WI38 (cell line): ENCODE data around the gene KIAA1755.

Experiments used
- H3K4me3 ChIP-seq: 2 replicates; pipeline ENCODE4 v1.5.1; 2011; ENCODE audit warnings: low read depth, mild to moderate bottlenecking, control low read depth, low read length
- TF ChIP-seq, protein P1 (sequence below): IDR thresholded peaks from 2 replicates; pipeline ENCODE4 v1.5.1; 2012; ENCODE audit warnings: low read depth, mild to moderate bottlenecking, control low read depth, low read length

Gene KIAA1755

DNA sequence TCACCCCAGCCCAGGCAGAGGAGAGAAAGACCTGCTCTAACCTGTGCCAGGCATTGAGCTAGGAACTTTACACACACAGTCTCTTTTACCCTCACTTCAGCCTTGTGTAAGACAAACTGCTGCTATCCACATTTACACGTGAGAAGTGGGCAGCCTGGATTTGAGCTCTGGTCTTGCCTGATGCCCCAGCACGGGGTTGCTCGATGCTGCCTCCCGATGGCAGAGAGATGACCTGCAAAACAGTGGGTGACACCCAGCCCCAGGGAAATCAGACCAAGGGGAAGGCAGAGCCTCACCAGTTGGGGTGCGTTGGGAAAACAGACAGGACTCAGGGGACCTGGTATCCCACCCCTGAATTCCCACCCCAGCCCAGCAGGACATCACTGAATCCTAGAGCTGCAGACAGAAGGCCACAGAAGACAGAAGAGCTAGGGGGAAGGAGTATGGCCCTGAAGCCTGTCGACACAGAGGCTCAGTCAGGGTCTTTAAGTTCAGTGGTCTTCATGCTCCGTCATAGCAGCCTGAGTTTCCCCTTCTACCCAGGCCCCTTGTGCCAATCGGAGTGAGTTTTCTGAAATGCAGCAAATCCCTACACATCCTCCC, 44.4 kb upstream of the KIAA1755 start:
- H3K4me3 ChIP-seq, result no peak overlapping the region
- TF ChIP-seq, protein P1, sequence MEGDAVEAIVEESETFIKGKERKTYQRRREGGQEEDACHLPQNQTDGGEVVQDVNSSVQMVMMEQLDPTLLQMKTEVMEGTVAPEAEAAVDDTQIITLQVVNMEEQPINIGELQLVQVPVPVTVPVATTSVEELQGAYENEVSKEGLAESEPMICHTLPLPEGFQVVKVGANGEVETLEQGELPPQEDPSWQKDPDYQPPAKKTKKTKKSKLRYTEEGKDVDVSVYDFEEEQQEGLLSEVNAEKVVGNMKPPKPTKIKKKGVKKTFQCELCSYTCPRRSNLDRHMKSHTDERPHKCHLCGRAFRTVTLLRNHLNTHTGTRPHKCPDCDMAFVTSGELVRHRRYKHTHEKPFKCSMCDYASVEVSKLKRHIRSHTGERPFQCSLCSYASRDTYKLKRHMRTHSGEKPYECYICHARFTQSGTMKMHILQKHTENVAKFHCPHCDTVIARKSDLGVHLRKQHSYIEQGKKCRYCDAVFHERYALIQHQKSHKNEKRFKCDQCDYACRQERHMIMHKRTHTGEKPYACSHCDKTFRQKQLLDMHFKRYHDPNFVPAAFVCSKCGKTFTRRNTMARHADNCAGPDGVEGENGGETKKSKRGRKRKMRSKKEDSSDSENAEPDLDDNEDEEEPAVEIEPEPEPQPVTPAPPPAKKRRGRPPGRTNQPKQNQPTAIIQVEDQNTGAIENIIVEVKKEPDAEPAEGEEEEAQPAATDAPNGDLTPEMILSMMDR, result peak; percentile 62

DNA sequence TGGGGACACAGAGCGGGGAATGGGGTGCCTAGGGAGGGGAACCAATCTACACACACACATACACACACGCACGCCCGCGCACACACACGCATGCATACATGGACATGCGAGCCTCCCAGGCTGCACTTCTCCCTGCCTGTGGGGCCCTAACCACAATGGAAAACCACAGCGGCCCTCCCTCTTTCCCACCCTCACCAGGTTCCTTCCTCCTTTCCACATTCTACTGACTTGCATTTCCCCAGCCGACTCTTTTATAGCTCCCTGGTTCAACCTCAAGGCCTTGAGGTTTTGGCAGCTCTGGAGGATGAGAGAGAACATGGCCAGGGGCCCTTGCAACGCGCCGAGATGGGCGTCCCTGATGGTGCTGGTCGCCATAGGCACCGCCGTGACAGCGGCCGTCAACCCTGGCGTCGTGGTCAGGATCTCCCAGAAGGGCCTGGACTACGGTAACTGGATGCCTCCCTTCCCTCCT, 43.4 kb upstream of the KIAA1755 start, which contains the start of gene BPI:
Gene BPI (plus strand): TSS at position 249 of the 472 bp plus-strand sequence. CDS start 68 bp downstream, at position 317.
- TF ChIP-seq, protein P1, result no peak
- no peak within 1 kb of the TSS for H3K4me3 ChIP-seq

DNA sequence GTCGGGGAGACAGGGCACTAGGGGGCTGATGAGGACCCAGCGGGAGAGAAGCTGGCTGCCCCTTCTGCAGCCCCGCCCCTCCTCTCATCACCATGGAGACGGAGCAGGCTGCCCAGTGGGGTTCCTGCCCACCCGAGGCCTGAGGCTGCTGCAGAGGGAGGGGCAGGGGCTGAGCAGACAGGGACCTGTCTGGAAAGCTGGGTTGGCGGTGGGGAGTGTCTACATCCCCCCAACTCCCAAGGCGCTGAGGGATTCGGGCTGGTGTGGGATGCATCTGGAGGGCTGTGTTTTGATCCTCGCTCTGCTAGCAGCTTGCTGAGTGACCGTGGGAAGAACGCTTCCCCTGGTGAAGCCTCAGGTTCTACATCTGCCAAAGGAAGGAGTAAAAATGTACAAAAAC, 42.3 kb upstream of the KIAA1755 start:
- no peak overlapping the region for H3K4me3 ChIP-seq
- TF ChIP-seq, protein P1, result no peak

DNA sequence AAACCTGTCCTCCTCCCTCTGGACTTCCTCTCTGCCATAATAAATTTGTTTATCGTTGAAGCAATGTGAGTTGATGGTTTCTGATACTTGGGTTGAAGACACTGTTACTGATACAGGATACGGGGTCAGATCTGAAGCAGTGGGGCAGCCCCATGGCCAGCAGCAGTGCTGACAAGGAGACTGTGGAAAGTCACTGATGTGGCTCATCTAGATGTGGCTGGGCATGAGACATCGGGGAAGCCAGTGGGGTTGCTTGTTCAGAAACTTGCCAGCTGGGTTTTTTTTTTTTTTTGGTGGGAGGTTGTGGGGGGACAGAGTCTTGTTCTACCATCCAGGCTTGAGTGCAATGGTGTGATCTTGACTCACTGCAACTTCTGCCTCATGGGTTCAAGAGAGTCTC, 40.8 kb upstream of the KIAA1755 start:
- H3K4me3 ChIP-seq, result no peak overlapping the region
- TF ChIP-seq, protein P1, result no peak

DNA sequence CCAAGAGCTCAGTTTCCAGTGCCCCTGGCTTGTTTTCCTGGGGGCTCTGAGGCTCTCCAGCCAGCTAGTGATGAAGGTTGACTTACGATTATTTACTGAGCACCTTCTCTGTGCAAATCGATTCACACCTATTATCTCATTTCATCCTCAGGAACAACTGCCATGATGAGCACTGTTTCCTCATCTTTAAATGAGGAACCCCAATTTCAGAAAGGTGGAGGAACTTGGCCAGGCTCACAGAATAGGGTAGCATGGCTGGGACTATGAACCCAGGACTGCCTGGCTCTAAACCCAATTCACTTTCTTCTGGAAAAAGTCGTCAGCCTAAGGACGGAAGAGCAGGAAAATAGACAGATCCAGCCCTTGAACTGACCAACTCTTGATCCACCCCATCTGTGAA, 39.9 kb upstream of the KIAA1755 start:
- TF ChIP-seq, protein P1, result no peak
- no peak overlapping the region for H3K4me3 ChIP-seq

DNA sequence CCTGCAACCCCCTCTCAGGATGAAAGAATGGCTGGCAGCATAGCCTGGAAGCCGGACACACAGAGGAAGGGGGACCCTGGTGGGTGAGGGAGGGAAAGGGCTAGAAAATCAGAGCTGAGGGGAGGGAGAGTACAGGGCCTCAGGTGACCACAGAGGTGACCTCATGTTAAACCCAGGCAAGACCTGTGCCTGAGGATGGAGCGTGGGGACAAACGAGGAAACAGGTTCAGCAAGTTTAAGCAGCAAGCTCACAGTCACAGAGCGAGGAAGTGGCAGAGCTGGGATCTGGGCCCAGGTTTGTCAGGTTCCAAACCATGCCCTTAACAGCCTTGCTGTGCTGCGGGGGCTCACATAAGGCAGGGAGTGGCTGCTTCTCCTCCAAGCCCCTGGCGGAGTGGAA, 39.4 kb upstream of the KIAA1755 start:
- TF ChIP-seq, protein P1, result no peak
- H3K4me3 ChIP-seq, result no peak overlapping the region

DNA sequence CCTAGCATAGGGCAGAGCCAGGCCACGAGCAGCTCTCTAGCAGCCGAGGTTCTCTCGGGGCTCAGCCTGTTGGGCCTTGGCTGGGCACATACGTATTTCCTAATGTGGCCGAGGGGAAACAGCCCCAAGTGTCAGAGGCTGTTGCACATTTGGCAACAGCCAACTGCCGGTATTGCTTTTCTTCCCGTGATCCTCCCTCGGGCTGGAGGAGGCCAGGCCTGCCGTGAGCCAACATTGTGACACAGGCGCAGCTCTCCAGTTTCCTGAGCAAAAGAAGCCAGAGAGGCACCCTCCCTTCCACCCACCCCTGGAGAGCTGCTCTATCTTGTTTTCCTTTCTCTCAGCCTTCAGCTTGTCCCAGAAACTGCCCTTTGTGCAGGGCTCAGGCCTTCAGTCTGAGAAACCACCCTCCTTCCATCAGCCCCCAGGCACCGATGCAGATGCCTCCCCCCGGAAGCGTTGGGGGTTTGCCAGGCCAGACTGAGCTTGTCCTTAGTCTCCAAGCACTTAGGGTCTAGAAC, 38.3 kb upstream of the KIAA1755 start:
- no peak overlapping the region for H3K4me3 ChIP-seq
- TF ChIP-seq, protein P1, result no peak
